Measurements from ENCODE around the gene SRGAP3.
"Not testable (repeated sequence)": the region's sequence is repeated elsewhere in the genome, so short reads cannot be mapped to it uniquely, and the experiment has no call there.

Gene SRGAP3

GRCh38 chr3:9109568-9109914 lies 139.9 kb downstream of the SRGAP3 start:
- DNase-seq, result no peak

GRCh38 chr3:9108876-9109567 lies 140.4 kb downstream of the SRGAP3 start:
- DNase-seq, result no peak

GRCh38 chr3:9107738-9108137 lies 141.7 kb downstream of the SRGAP3 start:
- no peak for DNase-seq

- DNase-seq, result no peak
Measured at GRCh38 chr3:9105421-9105820, 144.0 kb downstream of the SRGAP3 start.

- no peak for DNase-seq
Measured at GRCh38 chr3:9104121-9104520, 145.3 kb downstream of the SRGAP3 start.

GRCh38 chr3:9102240-9102981 lies 147.0 kb downstream of the SRGAP3 start:
- no peak for DNase-seq

- DNase-seq, result no peak
Measured at GRCh38 chr3:9101286-9101685, 148.2 kb downstream of the SRGAP3 start.

GRCh38 chr3:9100513-9100894 lies 148.9 kb downstream of the SRGAP3 start:
- no peak for DNase-seq

- no peak for DNase-seq
Measured at GRCh38 chr3:9099702-9100512, 149.5 kb downstream of the SRGAP3 start.

GRCh38 chr3:9098716-9099675 lies 150.4 kb downstream of the SRGAP3 start:
- no peak for DNase-seq

GRCh38 chr3:9097495-9097894 lies 152.0 kb downstream of the SRGAP3 start:
- no peak for DNase-seq

- DNase-seq, result no peak
Measured at GRCh38 chr3:9091486-9092235, 157.8 kb downstream of the SRGAP3 start.

GRCh38 chr3:9088441-9089353 lies 160.7 kb downstream of the SRGAP3 start:
- no peak for DNase-seq

- DNase-seq, result no peak
Measured at GRCh38 chr3:9087831-9088413, 161.5 kb downstream of the SRGAP3 start.

- not testable (repeated sequence) for DNase-seq
Measured at GRCh38 chr3:9085428-9085827, 164.0 kb downstream of the SRGAP3 start.

GRCh38 chr3:9081184-9081818 lies 168.1 kb downstream of the SRGAP3 start:
- DNase-seq, result no peak

GRCh38 chr3:9080163-9080562 lies 169.3 kb downstream of the SRGAP3 start:
- DNase-seq, result no peak

GRCh38 chr3:9079676-9080075 lies 169.8 kb downstream of the SRGAP3 start:
- DNase-seq, result no peak

- DNase-seq, result no peak
Measured at GRCh38 chr3:9078561-9079240, 170.7 kb downstream of the SRGAP3 start.

All from activated gamma-delta T cell (primary cell).